ENCODE measurements around the gene RPP40.

DNA sequence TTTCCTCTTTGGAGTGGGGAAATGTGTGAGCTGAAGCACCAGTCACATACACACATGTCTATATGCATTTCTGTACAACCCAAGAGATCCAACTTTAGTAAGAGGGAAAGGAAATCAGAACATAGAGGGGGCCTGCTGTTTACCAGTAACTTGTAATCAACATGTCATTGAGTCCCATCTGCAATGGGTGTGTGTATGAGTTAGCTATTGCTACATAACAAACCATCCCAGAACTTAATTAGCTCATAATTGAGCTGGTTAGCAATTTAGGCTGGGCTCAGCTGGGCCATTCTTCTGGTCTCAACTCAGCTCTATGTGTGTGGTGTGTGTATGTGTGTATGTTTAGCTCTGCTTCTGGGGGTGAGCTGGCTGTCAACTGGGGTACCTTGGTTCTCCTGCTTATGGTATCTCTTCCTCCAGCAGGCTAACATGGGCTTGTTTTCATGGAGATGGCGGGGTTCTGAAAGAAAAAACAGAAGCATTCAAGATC is 10.3 kb upstream of the RPP40 start:
- TF ChIP-seq POLR2A (IDR thresholded peaks at IDR 0.05) (no peak), CTCF (IDR thresholded peaks at IDR 0.05) (no peak), POLR2AphosphoS5 (IDR thresholded peaks at IDR 0.05) (no peak)
